Posterior vena cava (tissue), 2 donors: Measurements from ENCODE around the gene ERC2. TPM values are rescaled to one million over a fixed set of nuclear protein-coding genes. Genes with fewer than 3 reads are reported as not detected.
"Not testable (repeated sequence)": the region's sequence is repeated elsewhere in the genome, so short reads cannot be mapped to it uniquely, and the experiment has no call there.

Experiments used
- DNase-seq: peaks from one replicate; pipeline ENCODE4 v3.0.0-alpha.2; 2020; ENCODE audit warnings: low spot score
- intact Hi-C, 2 donors: fragments of 100-400 bp; cut with DNase I; formaldehyde crosslinking; loops; one replicate each; pipeline versions ENCODE4 v1.14.1 to v1.14.2; 2022 to 2023
- total RNA-seq, 2 donors: library from RNA; stranded (reverse); fragmentation: NEBNext Ultra II Directional; extraction: Animal tissue kit (Norgen Biotek cat#: 25700); gene quantifications; one replicate each; pipeline ENCODE4 v1.2.1, GENCODE V29; 2021
- donor health status: DM: yes; HTN: yes; CAD: no.
- donor health status: DM: yes; HTN: yes; CAD: no.

Gene ERC2
- total RNA-seq, 2 donors from 2014 or later, result 0.14 TPM

DNA sequence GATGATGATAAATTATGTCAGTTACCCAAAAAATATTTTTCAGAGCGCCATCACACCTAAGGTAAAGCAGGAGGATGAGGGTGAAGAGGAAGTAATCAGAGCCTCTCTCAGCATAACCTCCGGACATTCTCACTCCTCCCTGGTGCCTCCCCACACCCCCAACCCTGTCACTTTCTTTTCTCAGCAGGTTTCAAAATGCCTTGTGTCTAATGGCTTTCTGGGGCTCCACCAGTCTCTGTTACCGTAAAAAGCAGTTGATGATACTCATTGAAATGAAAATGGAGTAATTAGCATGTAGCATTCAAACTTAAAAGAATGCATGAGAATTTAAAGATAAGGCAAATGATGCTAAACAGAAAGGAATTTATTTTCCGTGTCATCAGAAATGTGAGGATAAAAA is 180.0 kb downstream of the ERC2 start:
- no peak for DNase-seq
- intact Hi-C loops, result no loop called here

DNA sequence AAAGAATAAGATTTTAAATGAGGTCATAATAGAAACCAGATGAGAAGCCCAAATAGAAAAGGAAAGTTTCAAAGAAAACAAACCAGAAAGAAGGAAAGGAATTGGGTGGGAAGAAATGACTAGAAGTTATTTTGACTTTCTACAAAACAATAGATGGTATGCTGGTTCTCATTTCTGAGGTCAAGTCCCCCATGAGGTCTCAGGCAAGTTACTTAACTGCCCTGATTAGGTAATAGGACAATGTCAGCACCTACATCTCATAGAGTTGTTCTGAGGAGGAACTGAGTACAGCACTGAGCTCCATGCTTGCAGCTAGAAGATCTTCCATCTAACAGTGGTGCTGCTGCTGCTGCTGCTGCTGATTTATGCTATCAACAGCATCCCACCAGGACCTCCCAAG is 185.9 kb downstream of the ERC2 start:
- no peak for DNase-seq
- intact Hi-C loops, result no loop called here

DNA sequence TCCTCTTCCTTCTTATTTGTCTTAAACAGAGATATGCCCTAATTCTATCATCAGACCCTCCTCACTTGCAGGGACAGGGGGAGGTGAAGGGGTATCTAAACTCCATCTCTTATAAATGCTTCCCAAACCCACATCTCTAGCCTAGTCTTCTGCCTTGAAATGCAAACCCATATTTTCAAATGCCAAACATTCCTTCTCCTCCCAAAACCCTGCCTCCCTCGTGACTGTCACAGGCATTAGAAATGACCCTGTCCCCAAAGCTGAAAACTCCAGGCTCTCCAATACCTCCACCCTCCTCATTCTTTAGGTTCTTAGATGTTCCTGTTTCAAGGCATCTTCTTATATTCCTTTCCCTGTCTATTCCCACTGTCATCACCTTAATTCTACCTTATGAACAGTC is 191.0 kb downstream of the ERC2 start:
- intact Hi-C loops, result no loop called here
- DNase-seq, result no peak

DNA sequence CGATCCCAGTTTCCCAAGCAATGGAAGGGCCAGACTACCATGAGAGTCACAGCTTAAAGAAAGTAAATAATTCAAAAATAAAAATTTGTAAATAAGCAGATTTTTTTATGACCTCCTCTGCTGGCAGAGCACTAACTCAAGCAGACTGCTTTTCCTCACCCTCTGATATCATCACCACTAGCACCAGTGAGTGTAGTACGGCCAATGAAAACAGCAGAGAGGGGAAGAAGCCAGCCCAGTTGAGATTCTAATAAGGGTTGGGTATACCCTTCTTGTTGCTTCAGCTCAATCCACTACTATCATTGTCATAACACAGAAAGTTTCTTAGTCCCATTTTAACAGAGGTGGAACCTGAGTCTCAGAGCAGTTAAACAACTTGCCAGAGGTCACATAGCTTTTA is 193.1 kb downstream of the ERC2 start:
- no peak for DNase-seq
- intact Hi-C loops, result no loop called here

DNA sequence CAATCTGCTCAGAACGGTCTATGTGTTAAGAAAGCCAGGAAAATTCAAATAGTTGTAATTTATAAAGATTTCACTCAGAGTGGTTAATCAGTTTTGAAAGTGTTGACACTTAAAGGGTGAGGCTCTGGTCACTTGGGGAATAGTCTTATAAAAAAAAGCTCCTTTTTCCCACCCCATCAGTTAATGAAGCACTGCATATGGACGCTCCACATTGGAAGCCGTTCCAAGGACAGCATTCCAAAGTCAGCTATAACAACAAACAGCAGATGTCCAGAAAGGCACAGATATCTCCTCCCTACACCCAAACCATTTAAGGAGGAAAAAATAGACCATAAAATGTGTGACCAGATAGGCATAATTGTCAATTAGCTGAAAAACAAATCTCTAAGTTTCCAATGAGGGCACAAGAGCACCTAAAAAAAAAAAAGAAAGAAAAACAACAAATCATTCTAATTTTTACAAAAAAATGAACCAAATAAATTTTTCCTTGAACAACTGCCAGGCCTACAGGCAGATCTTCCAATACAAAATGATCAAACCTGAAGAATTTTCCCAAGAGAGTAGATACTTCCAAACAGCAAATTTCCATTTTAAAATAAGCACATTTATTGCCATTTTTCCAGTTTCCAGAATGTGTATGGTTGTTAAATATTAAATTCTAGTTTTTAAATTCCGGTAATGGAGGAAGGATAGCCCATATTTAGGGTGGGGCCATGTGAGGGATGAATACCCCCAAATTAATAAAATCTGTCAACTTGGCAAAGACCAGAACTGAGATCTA is 198.3 kb downstream of the ERC2 start:
- DNase-seq, result no peak

DNA sequence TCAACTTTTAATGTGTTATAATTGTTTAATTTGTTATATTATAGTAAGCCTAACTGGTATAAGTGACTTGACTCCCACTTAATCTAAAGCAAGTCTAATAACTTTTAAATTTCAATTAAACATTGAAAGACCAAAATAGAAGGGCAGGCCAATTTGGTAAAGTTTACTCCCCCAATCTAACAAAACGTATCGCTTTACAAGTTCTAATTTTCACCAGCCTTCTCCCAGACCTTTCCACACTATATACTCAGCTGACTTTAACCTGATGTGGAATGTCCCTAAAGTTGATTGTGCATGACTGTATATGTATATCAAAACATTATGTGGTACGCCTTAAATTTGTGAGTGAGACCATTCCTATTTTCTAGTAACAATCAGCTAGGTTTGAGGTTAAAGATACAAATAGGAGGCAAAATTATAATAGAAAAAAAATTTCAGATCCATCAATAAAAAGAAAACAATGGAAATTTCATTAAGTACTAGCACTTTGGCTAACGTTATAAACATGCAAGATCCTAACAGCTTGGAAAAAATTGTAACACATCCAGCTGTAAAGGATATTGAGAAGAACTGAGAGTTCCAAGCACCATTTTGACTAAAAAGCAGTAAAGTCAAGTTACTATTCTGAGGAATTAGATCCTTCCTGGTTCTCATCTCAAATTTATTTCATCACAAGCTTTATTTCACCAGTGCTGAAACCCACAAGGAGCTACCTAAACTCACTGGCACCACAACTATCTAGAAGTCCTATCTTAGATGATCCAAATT is 199.5 kb downstream of the ERC2 start:
- intact Hi-C loops, result no loop called here
- DNase-seq, result no peak

More for the DNA sequence above, 198.3 kb downstream of the ERC2 start:
- intact Hi-C loops, result no loop called here

DNA sequence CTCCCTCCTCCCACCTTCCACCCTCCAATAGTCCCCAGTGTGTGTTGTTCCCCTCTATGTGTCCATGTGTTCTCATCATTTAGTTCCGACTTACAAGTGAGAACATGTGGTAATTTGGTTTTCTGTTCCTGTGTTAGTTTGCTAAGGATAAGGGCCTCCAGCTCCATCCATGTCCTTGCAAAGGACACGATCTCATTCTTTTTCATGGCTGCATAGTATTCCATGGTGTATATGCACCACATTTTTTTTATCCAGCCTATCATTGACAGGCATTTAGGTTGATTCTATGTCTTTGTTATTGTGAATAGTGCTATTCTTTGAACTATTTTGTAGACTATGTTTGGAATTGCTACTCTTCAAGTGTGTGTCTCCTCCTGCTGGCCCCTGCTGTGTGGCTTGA is 206.4 kb downstream of the ERC2 start:
- DNase-seq, intact Hi-C loops: not testable (repeated sequence)

DNA sequence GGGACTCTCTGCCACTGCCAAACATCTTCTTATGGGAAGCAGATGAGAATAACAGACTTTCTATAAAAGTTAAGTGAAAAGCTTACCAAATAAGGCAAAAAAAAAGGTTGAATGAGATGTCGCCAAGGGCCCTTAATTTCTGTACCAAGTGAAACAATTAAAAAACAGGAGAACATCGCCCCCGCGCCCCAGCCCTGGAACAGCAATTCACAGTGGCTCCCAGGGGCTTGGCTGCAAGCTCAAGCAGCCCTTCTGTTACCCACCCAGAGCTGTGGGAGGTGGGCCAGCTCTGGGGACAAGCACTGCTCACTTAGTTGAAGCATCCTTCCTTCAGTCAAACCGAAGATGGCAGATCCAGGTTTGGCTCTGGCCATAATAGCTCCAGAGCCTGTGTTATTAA is 208.0 kb downstream of the ERC2 start:
- intact Hi-C loops, result no loop called here
- no peak for DNase-seq

DNA sequence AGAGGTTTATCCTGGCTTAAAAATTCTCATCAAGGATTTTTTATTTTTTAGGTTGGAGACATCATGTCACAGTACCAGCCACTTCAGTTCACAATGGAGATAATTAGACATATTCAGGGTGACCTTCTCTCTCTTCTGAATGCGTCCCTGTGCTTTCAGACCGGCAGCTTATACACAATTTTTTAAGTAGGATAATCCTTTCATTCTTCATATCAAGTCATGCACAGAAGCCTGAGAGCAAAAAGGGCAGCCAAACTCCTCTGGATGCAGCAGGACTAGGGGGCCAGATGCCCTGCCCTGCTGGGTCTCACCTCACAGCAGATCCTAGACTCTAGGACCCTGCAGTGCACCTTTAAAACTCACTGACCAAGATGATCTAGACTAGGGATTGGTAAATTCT is 210.4 kb downstream of the ERC2 start:
- DNase-seq, result no peak
- intact Hi-C loops, result no loop called here

DNA sequence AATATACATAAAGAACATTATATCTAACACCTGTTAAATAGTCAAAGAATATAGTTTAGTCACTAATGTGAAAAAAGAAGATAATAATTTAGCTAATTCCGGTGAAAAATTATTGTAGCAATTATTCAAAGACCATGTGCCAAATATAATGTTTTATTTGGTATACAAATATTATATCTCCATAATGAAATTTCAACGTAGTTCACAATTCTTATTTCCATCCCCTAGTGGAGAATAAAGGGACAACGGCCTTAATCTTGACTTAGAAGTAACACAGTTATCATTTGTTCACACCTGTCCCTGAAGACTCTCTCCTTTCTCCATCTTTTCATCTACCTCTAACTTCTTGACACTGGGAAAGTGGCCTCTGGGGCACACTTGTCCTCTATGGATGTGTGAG is 213.4 kb downstream of the ERC2 start:
- intact Hi-C loops, result no loop called here
- DNase-seq, result no peak

DNA sequence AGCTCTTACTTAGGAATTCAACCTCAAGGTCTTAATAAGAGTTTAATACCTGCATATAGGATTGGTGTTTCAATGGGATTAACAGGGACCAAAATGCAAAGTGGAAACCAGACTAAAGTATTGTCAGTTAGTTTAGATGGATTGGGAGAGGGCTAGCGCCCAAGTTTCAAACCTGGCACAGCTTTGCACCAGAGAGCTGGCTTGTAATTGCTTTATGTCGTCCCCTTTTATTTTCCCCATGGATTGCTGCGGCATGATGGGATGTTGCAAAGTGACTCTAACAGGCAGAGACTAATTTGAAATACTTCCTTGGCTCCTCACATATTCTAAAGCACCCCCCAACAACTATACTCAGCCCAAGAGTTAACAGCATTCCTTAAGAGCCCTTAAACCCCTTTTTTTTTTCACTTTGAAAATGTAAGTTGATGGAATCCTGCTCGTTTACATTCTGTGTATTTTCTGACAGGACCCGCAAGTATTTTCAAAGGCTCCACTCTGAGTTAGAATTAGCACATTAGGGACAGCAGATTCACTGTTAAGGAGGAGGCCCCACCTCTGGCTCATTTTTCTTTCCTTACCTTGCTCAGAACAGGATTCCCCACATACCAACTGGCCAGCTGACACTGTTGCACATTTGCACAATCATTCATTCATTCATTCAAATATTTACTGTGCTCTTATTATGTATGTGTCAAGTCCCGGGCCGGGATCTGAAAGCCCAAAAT is 214.2 kb downstream of the ERC2 start:
- DNase-seq, result no peak
- intact Hi-C loops, result no loop called here

DNA sequence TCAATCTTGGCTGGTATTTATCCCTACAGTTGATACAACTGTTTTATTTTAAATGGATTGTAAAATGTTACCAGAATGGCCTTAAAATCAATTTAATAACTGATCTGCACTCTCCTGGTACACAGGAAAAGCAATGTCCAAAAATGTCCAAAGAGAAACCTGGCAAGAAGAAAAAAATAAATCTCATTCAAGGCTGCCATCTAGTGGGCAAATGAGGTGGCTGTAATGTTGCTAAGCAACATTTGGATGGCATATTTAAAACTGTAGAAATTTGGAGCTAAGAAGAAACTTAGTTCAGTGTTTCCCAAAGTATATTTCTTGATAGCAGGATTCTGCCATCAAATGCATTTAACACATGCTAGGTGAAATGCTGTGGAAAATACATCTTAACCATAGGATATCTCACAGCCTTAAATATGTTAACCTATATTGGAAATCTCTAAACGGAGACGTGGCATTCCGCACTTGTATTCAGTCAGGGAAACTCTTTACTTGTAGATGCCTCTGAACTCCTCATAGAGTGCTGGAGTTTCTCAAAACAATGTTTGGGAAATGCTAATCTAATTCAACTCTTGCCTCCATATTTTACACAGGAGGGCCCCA is 216.8 kb downstream of the ERC2 start:
- intact Hi-C loops, result loop anchor here in 1 of 2 donors (2.0 kb wide), 1 partner anchor 767 kb away; no protein-coding TSS in a partner anchor
- DNase-seq, result no peak

DNA sequence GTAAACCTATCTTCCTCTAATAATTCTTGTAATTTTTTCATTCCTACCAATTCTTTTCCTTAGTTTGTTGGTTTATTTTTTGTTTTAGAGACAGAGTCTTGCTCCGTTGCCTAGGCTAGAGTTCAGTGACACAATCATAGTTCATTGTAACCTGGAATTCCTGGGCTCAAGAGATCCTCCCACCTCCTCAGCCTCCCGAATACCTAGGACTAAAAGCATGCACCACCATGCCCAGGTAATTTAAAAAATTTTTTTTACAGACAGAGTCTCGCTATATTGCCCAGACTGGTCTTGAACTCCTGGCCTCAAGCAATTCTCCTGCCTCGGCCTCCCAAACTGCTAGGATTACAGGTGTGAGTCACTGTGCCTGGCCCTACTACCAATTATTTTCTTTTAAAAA is 220.2 kb downstream of the ERC2 start:
- intact Hi-C loops, result no loop called here
- no peak for DNase-seq

DNA sequence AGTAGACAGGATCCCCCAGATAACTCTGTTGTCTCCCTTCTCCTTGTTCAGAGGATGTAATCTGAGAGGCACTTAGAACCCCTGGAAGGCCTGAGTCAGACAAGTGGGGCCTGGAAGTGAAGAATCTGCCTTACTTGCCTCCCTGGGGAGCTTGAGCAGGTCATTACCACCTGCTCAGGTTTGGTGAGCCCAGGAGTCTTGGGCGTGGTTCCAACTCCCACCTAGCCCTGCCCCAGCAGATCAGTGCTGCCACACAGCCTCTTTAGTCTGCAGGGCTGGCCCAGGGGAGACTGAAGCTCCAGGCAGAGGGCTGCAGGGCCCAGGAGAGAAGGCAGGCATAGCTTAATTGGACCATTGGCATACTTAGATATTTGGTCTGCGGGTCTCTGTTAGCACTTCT is 230.0 kb downstream of the ERC2 start:
- DNase-seq, result no peak
- intact Hi-C loops, result no loop called here

DNA sequence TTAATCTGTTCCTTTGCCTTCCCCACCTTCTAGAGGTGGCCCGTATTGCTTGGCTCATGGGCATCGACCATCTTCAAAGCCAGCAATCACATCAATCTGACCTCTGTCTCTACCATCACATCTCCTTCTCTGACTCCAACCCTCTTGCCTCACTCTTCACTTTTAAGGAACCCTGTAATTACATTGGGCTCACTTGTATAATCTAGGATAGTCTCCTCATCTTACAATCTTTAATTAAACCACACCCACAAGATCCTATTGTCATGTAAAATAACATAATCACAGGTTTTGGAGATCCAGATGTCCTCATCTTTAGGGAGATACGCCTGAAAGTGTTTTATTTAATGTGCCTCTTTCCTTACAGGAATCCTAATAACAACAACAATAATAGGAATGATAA is 234.5 kb downstream of the ERC2 start:
- DNase-seq, result no peak
- intact Hi-C loops, result no loop called here

DNA sequence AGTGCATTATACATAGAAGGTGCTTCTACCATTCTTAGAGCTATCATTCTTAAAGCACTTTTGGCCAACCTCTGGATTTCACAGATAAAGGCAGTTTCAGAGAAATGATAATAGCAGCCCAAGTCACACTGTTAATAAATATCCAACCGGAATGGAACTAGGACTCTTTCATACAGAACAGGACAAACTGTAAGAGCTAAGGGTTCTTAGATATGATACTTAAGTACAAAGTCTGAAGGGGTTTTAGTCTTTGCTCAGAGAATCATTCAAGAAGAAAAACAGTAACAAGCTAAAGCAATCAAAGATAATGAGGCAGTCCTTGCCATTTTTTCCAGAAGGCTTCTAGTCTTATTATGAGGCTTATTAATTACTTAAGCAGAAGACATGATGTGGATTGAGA is 239.0 kb downstream of the ERC2 start:
- DNase-seq, result no peak
- intact Hi-C loops, result no loop called here

DNA sequence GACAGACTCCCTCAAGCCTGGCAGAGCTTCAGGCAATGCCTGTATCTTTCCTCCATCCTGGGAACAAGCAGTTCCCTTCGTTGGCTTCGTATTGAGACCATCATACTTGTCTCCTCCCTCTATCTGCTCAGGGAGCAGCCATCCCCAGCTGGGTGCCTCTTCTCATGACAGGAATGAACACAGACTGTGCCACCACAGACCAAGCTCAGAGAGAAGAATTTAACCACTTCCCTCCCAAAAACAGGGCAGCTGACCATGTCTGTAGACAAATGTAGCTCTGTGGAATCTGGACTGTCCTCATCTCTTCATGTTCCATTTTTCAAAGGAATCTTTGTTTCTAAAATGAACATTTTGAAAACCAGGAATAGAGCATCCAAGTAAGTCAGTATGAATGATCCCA is 245.4 kb downstream of the ERC2 start:
- DNase-seq, result no peak
- intact Hi-C loops, result no loop called here

DNA sequence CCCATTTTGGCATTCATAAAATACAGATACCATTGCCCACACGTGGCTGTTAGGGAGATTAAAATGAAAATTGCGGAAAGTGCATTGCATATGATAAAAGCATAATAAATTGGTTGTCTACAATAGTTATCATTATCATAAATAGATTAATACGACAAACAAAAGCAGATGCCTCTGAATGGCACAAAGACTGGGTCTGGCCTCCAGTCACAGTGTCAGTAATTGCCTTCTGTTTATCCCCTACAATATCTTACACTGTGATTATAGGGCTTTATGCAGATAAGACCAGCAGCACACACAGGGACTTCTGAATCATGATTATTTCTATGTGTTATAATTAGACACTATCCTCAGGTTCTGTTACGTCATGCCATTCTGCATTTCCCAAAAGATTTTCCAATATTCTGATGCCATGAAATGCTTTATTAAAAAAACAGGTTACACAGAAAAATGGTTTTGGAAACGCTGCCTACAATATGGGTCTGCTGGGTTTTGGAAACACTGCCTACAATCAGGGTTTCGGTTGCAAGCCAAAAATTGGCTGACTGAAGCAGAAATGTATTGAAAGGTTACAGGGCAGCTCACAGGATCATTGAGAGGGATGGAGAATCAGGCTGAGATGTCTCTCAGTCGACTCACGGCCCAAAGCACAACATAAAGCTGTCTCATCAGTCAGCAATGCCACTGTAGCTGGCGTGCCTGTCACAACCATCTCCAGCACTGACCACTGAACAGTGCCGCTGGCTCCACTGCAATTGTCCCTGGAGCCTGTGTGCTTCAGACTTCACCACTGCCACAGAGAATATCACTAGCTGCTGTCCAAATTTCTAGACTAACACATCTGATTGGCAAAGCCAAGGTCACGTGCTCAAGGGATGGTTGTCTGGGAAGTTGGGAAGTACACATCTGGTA is 248.1 kb downstream of the ERC2 start:
- DNase-seq, result no peak

More for the DNA sequence above, 248.1 kb downstream of the ERC2 start:
- intact Hi-C loops, result no loop called here
